HG02759 (cell line): ENCODE results near the gene RNF8.

Source experiments
- ATAC-seq: cut with Tn5 transposase; IDR thresholded peaks from one replicate; pipeline ENCODE4 v1.9.1; 2021; ENCODE audit warnings: mild to moderate bottlenecking, moderate library complexity; ENCODE audit not compliant: unreplicated experiment

Gene RNF8

GRCh38 chr6:37357288-37357687 is 3.5 kb downstream of the RNF8 start:
- ATAC-seq: no peak

- ATAC-seq: no peak
Observed at GRCh38 chr6:37357860-37358259, 4.1 kb downstream of the RNF8 start.

GRCh38 chr6:37359039-37359438 is 5.3 kb downstream of the RNF8 start:
- no peak for ATAC-seq

- ATAC-seq: no peak
Observed at GRCh38 chr6:37362101-37362828, 8.5 kb downstream of the RNF8 start.

GRCh38 chr6:37365791-37366190 is 12.0 kb downstream of the RNF8 start:
- ATAC-seq: no peak

GRCh38 chr6:37366910-37367309 is 13.1 kb downstream of the RNF8 start:
- ATAC-seq: no peak

- no peak for ATAC-seq
Observed at GRCh38 chr6:37368961-37369320, 15.2 kb downstream of the RNF8 start.

GRCh38 chr6:37369321-37370201 is 15.8 kb downstream of the RNF8 start:
- ATAC-seq: no peak

GRCh38 chr6:37371154-37372083 is 17.6 kb downstream of the RNF8 start:
- no peak for ATAC-seq

GRCh38 chr6:37372116-37372515 is 18.3 kb downstream of the RNF8 start:
- ATAC-seq: no peak

- no peak for ATAC-seq
Observed at GRCh38 chr6:37373822-37374471, 20.2 kb downstream of the RNF8 start.

GRCh38 chr6:37375376-37375775 is 21.6 kb downstream of the RNF8 start:
- no peak for ATAC-seq

GRCh38 chr6:37376078-37376743 is 22.4 kb downstream of the RNF8 start:
- ATAC-seq: no peak

- no peak for ATAC-seq
Observed at GRCh38 chr6:37381579-37381978, 27.8 kb downstream of the RNF8 start.

- no peak for ATAC-seq
Observed at GRCh38 chr6:37382994-37383765, 29.4 kb downstream of the RNF8 start.

- ATAC-seq: no peak
Observed at GRCh38 chr6:37388578-37388977, 34.8 kb downstream of the RNF8 start.

GRCh38 chr6:37389857-37390256 is 36.1 kb downstream of the RNF8 start:
- ATAC-seq: no peak

GRCh38 chr6:37391120-37391519 is 37.3 kb downstream of the RNF8 start:
- no peak for ATAC-seq

GRCh38 chr6:37392821-37393220 is 39.0 kb downstream of the RNF8 start:
- ATAC-seq: no peak
